RWPE1 (cell line): ENCODE data around the gene CREB3.

ENCODE experiments used
- CTCF ChIA-PET: fragments of 350-600 bp; sonication (Branson Sonifier 250); formaldehyde crosslinking; extraction: SDS; loops from one replicate; lab custom pipeline; 2021; lab: Yijun Ruan, JAX
- POLR2A ChIA-PET: fragments of 400-600 bp; formaldehyde crosslinking; extraction: SDS; loops from one replicate; lab custom pipeline; 2020; ENCODE audit warnings: antibody characterized with exemption; ENCODE audit not compliant: low non-redundant PET; lab: Yijun Ruan, JAX
- DNase-seq: peaks from one replicate; pipeline ENCODE4 v3.0.0; 2012; ENCODE audit warnings: low spot score
- H3K27ac ChIP-seq: fragments of 450-650 bp; 2 replicates; pipeline ENCODE4 v1.5.1; 2017
- TF ChIP-seq, protein P1 (sequence below): fragments of 450-650 bp; conservative IDR thresholded peaks from 2 replicates; pipeline ENCODE4 v1.5.1; 2017; ENCODE audit warnings: low read depth, mild to moderate bottlenecking

CREB3 gene

DNA sequence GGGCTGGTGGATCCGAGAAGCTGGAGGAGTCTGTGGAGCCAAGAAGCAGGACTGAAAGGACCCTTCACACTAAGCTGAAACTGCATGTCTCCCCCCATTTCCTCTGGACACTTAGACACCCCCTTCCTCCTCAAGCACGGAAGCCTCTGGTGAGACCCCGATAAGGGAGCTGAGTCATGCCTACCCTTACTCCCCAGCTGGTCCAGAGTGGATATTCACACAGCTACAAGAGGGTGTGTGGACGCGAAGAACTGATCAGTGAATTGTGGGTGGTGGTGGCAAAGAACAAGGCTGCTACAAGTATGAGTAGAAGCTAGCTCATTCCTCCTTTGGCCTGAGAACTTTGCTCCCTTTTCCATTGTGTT lies 4.8 kb upstream of the CREB3 start:
- TF ChIP-seq, protein P1, sequence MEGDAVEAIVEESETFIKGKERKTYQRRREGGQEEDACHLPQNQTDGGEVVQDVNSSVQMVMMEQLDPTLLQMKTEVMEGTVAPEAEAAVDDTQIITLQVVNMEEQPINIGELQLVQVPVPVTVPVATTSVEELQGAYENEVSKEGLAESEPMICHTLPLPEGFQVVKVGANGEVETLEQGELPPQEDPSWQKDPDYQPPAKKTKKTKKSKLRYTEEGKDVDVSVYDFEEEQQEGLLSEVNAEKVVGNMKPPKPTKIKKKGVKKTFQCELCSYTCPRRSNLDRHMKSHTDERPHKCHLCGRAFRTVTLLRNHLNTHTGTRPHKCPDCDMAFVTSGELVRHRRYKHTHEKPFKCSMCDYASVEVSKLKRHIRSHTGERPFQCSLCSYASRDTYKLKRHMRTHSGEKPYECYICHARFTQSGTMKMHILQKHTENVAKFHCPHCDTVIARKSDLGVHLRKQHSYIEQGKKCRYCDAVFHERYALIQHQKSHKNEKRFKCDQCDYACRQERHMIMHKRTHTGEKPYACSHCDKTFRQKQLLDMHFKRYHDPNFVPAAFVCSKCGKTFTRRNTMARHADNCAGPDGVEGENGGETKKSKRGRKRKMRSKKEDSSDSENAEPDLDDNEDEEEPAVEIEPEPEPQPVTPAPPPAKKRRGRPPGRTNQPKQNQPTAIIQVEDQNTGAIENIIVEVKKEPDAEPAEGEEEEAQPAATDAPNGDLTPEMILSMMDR: no peak
- CTCF ChIA-PET: interaction anchor here (0.6 to 1.8 kb wide), 2 partner anchors 29 to 32 kb away, joined by 4 to 8 read pairs; no protein-coding TSS in a partner anchor
- peak overlapping the region; percentile 76 for H3K27ac ChIP-seq
- POLR2A ChIA-PET: no interaction called here
- no peak for DNase-seq

DNA sequence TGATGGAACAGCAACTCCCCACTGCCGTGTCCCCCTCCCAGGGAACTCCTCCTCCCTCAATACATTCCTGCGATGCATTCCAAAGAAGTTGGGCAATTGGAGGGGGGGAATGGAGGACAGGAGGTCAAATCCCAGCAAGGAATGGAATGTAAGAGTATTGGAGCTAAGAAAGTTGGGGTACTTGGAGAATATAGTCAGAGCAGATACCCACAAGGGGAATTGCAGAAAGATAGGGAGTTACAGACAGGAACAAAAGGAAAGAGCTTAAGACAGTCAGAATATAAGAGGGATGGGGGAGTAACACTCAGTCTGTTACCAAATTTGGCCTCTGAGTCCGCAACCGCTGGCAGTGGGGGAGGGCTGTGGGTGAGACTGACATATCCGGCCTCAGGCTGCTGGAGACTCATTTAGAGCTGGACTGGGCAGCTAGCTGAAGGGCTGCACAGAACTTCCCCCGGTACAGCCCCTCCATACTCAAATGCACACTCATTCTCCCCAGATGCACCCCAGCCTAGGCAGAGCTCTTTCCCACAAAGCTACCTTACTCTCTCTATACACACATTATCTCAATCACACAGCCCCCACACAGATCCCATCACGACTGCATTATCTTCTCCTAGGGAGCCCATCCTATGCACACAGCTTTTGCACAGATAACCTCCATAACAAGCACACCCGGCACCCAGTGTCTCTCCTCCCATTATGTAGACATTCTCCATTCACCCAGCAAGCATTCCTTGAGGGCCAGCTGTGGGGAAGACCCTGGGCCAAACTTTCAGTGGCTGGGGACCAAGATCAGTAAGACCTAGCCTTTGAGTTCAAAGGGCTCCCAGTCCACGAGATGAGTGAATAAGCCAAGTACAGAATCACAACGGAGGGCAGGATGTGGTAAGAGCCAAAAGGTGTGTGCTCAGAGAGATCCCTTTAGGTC lies 4.2 kb upstream of the CREB3 start:
- TF ChIP-seq, protein P1: no peak
- peak; percentile 68 for DNase-seq
- ChIA-PET CTCF (interaction anchor here (0.6 to 1.8 kb wide), 3 partner anchors 29 to 141 kb away, joined by 3 to 8 read pairs (median 4); no protein-coding TSS in a partner anchor), POLR2A (no interaction called here)
- H3K27ac ChIP-seq: peak overlapping the region; percentile 76

DNA sequence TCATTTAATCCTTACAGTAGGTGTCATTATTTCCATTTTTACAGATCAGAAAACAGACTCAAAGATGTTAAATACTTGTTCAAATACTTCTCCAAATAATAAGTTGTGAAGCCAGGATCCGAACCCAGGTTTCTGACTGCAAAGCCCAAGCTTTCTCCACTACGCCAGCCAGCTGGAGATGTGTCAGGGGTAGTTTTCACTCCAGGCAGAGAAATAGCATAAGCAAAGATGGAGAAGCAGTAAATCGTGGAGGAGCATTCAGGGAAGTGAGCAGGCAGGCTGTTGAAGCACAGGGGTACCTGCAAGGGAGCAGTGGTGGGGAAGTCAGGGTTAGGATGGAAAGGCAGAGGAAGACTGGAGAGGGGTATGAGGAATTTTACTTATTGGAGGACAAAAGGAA lies 3.4 kb upstream of the CREB3 start:
- ChIA-PET POLR2A (no interaction called here), CTCF (interaction anchor here (0.5 to 1.8 kb wide), 7 partner anchors 15 to 1046 kb away, joined by 3 to 8 read pairs (median 5); no protein-coding TSS in a partner anchor)
- peak overlapping the region; percentile 76; the same call in 1 of the 2 replicates for H3K27ac ChIP-seq

DNA sequence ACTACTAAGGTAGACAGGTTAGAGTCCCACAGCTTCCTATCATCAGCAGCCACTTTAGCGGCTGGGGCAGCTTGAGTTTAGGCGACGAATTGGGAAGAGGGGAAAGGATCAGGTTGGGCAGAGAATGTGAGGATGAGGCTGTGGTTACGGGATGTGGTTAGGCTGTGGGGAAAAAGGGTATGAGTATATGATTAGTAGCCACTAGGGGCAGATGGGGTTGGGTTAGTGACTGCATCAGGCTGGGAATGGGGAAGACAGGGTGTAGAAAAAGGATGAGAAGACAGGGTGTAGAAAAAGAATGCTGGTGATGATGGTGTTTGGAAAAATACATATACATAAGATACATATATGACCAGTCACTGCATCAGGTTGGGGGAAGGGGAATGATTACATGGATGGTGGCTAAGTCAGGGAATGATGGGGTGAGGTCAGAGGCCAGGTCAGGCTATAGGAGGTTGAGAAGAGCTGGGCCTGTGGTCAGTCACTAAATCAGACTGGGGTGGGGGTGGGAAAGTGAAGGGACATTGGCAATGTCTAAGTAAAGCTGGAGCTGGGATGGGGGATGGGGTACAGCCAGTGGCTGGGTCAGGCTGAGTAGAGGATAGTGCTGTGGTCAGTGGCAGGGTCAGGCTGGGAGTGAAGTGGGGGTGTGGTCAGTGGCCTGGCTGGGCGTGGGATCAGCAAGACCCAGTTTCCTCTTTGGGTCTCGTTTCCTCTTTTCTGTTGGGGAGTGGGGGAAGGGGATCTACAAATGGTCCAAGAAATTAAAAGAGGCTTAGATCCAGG lies 2.6 kb upstream of the CREB3 start:
- CTCF ChIA-PET: interaction anchor here (0.5 to 1.1 kb wide), 8 partner anchors 14 to 1623 kb away, joined by 3 to 5 read pairs (median 4); no protein-coding TSS in a partner anchor
- TF ChIP-seq, protein P1: peak; percentile 76
- DNase-seq: peak; percentile 81
- POLR2A ChIA-PET: interaction anchor here (0.8 kb wide), 1 partner anchor 69 kb away, joined by 3 read pairs; no protein-coding TSS in a partner anchor
- H3K27ac ChIP-seq: peak overlapping the region; percentile 50

More for the DNA sequence above, 3.4 kb upstream of the CREB3 start:
- no peak for DNase-seq
- TF ChIP-seq, protein P1: no peak

DNA sequence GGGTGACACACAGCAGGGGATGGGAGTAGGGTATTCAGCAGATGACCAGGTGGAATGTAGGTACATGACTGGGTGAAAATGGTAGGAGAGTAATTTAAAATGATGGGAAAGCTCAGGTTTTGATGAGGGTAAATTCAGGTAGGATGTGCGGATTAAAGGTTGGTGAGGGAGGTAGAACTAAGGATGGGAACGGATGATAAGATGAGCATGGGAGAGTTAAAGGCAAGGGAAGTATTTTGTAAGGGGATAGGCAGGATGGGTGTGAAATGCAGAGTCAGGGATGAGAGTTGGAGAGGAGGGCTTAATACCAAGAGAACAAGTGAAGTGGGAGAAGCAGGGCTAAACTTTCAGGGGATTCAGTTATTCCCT lies 2.0 kb upstream of the CREB3 start:
- CTCF ChIA-PET: interaction anchor here (0.6 kb wide), 1 partner anchor 1622 kb away, joined by 3 read pairs; no protein-coding TSS in a partner anchor
- TF ChIP-seq, protein P1: no peak
- no peak for DNase-seq
- POLR2A ChIA-PET: interaction anchor here (0.8 kb wide), 1 partner anchor 69 kb away, joined by 3 read pairs; no protein-coding TSS in a partner anchor
- peak overlapping the region; percentile 50 for H3K27ac ChIP-seq
